OCI-LY3 (cell line): ENCODE measurements around the gene PTPN1.
A peak's percentile ranks its signal among the peaks of the same experiment; 100 is the strongest.

ENCODE experiments used
- H2AFZ ChIP-seq: fragments of 200-600, 300-600 bp; shearing (Covaris generic); 2 replicates; pipeline ENCODE4 v1.6.0; 2014; ENCODE audit warnings: antibody characterized with exemption, low read depth, low read length
- H3K27ac ChIP-seq: fragments of 200-600, 300-600 bp; sonication (generic); 2 replicates; pipeline ENCODE4 v1.5.1; 2014; ENCODE audit warnings: mild to moderate bottlenecking, low read length, moderate library complexity, mixed read lengths
- H3K27me3 ChIP-seq: fragments of 200-600, 300-600 bp; sonication (generic); 2 replicates; pipeline ENCODE4 v1.6.1; 2014; ENCODE audit warnings: low read depth, low read length, mixed read lengths
- H3K36me3 ChIP-seq: fragments of 200-600, 300-600 bp; sonication (generic); replicated peaks from 2 replicates; pipeline ENCODE3; 2014; ENCODE audit warnings: low read depth, low read length, mixed read lengths
- H3K4me1 ChIP-seq: fragments of 300-600, 200-600 bp; sonication (generic); 2 replicates; pipeline ENCODE4 v1.6.1; 2014; ENCODE audit warnings: low read length, mixed read lengths
- H3K4me2 ChIP-seq: fragments of 200-600, 300-600 bp; sonication (generic); 2 replicates; pipeline ENCODE4 v1.6.1; 2014; ENCODE audit warnings: low read length, mixed read lengths
- H3K4me3 ChIP-seq: fragments of 300-600, 200-600 bp; sonication (generic); 2 replicates; pipeline ENCODE4 v1.5.1; 2014; ENCODE audit warnings: antibody characterized with exemption, mild to moderate bottlenecking, low read length, moderate library complexity
- H3K79me2 ChIP-seq: fragments of 300-600, 200-600 bp; shearing (Covaris generic); 2 replicates; pipeline ENCODE4 v1.6.1; 2014; ENCODE audit warnings: mild to moderate bottlenecking, low read length, mixed read lengths
- H3K9ac ChIP-seq: fragments of 300-600, 200-600 bp; shearing (Covaris generic); 2 replicates; pipeline ENCODE4 v1.6.0; 2014; ENCODE audit warnings: mild to moderate bottlenecking, low read length, moderate library complexity
- H3K9me3 ChIP-seq: fragments of 200-600, 300-600 bp; shearing (Covaris generic); 2 replicates; pipeline ENCODE4 v1.6.1; 2014; ENCODE audit warnings: low read length, mixed read lengths; ENCODE audit not compliant: insufficient read depth
- H4K20me1 ChIP-seq: fragments of 200-600, 300-600 bp; sonication (generic); 2 replicates; pipeline ENCODE4 v1.6.1; 2016; ENCODE audit warnings: low read length, mixed read lengths; ENCODE audit not compliant: insufficient read depth
- CTCF ChIP-seq: fragments of 200-600, 300-600 bp; sonication (generic); IDR thresholded peaks from 2 replicates; pipeline ENCODE4 v1.5.1; 2014; ENCODE audit warnings: antibody characterized with exemption, low read length, low read depth
- EZH2phosphoT487 ChIP-seq: fragments of 200-600 bp; shearing (Covaris generic); IDR thresholded peaks from 2 replicates; pipeline ENCODE4 v1.6.1; 2018; ENCODE audit warnings: antibody characterized with exemption, mixed run types, low read depth

PTPN1 gene

GRCh38 chr20:50560867-50561266 is 50.7 kb downstream of the PTPN1 start:
- Histone ChIP-seq H3K4me3 (peak overlapping the region; percentile 57), H3K4me1 (peaks cover 71% of the 10 kb centered on the region), H3K9ac (peak overlapping the region; percentile 57), H3K4me2 (peak overlapping the region; percentile 83), H3K36me3 (peaks cover 73% of the 10 kb centered on the region), H4K20me1 (peaks cover 87% of the 10 kb centered on the region), H3K27ac (peak overlapping the region; percentile 83), H3K79me2 (peaks cover 99% of the 10 kb centered on the region), H2AFZ (no peak overlapping the region), H3K27me3 (no peaks in the 10 kb centered on the region), H3K9me3 (no peaks in the 10 kb centered on the region; the same call in 1 of the 2 replicates)
- no peak for TF ChIP-seq EZH2phosphoT487
- no peak for TF ChIP-seq CTCF

GRCh38 chr20:50561379-50562078 is 51.3 kb downstream of the PTPN1 start:
- H3K27me3 ChIP-seq, result no peaks in the 10 kb centered on the region
- peak overlapping the region; percentile 57 for H3K4me3 ChIP-seq
- peak overlapping the region; percentile 83 for H3K4me2 ChIP-seq
- peak overlapping the region; percentile 83 for H3K27ac ChIP-seq
- no peak for TF ChIP-seq EZH2phosphoT487
- TF ChIP-seq CTCF, result no peak
- peaks cover 73% of the 10 kb centered on the region for H3K36me3 ChIP-seq
- no peaks in the 10 kb centered on the region for H3K9me3 ChIP-seq
- no peak overlapping the region for H2AFZ ChIP-seq
- peaks cover 99% of the 10 kb centered on the region for H3K79me2 ChIP-seq
- H4K20me1 ChIP-seq, result peaks cover 87% of the 10 kb centered on the region
- peaks cover 78% of the 10 kb centered on the region for H3K4me1 ChIP-seq
- peak overlapping the region; percentile 57 for H3K9ac ChIP-seq

- TF ChIP-seq EZH2phosphoT487, result no peak
- TF ChIP-seq CTCF, result no peak
- H3K4me3 ChIP-seq, result peak overlapping the region; percentile 36; the same call in 1 of the 2 replicates
- peak overlapping the region; percentile 83; the same call in 1 of the 2 replicates for H3K27ac ChIP-seq
- peak overlapping the region; percentile 83 for H3K4me2 ChIP-seq
- H3K79me2 ChIP-seq, result peaks cover 99% of the 10 kb centered on the region
- H3K4me1 ChIP-seq, result peaks cover 83% of the 10 kb centered on the region
- no peaks in the 10 kb centered on the region for H3K9me3 ChIP-seq
- H2AFZ ChIP-seq, result no peak overlapping the region
- H3K27me3 ChIP-seq, result no peaks in the 10 kb centered on the region
- H3K36me3 ChIP-seq, result peaks cover 75% of the 10 kb centered on the region
- H3K9ac ChIP-seq, result no peak overlapping the region
- peaks cover 88% of the 10 kb centered on the region for H4K20me1 ChIP-seq
These were observed 52.1 kb downstream of the PTPN1 start for GRCh38 chr20:50562262-50562701.

GRCh38 chr20:50563133-50563944 is 53.2 kb downstream of the PTPN1 start:
- peaks cover 99% of the 10 kb centered on the region for H3K79me2 ChIP-seq
- no peak overlapping the region for H3K9ac ChIP-seq
- H3K27ac ChIP-seq, result no peak overlapping the region
- no peak overlapping the region for H2AFZ ChIP-seq
- H3K9me3 ChIP-seq, result no peaks in the 10 kb centered on the region
- H3K4me2 ChIP-seq, result no peak overlapping the region
- peaks cover 75% of the 10 kb centered on the region for H3K36me3 ChIP-seq
- H3K27me3 ChIP-seq, result no peaks in the 10 kb centered on the region
- peaks cover 88% of the 10 kb centered on the region for H4K20me1 ChIP-seq
- TF ChIP-seq EZH2phosphoT487 (no peak), CTCF (no peak)
- H3K4me3 ChIP-seq, result no peak overlapping the region
- peaks cover 94% of the 10 kb centered on the region for H3K4me1 ChIP-seq
